Neural cell (in vitro differentiated cells): ENCODE measurements around the gene IGF1R. TPM values are rescaled to one million over a fixed set of nuclear protein-coding genes. Genes with fewer than 3 reads are reported as not detected.

Source experiments
- H2AFZ ChIP-seq: fragments of 200-600, 300-800 bp; sonication (generic), shearing (Covaris generic); 2 replicates; pipeline ENCODE4 v1.6.0; 2014; ENCODE audit warnings: low read depth, mild to moderate bottlenecking, antibody characterized with exemption, low read length, moderate library complexity
- H3F3A ChIP-seq: fragments of 200-600 bp; shearing (Covaris generic); 2 replicates; pipeline ENCODE4 v1.6.1; 2016; ENCODE audit warnings: mild to moderate bottlenecking, moderate library complexity, mixed read lengths, antibody characterized with exemption, low read length; ENCODE audit not compliant: insufficient read depth, poor library complexity, severe bottlenecking
- H3K27ac ChIP-seq: fragments of 200-600, 300-800 bp; sonication (generic), shearing (Covaris generic); 2 replicates; pipeline ENCODE4 v1.5.1; 2014; ENCODE audit warnings: mild to moderate bottlenecking, low read length, moderate library complexity
- H3K27me3 ChIP-seq: fragments of 300-800, 200-600 bp; sonication (generic), shearing (Covaris generic); 2 replicates; pipeline ENCODE4 v1.6.0; 2014; ENCODE audit warnings: mild to moderate bottlenecking, low read depth, low read length, moderate library complexity; ENCODE audit not compliant: insufficient read depth
- H3K36me3 ChIP-seq: fragments of 300-800, 200-600 bp; sonication (generic), shearing (Covaris generic); 2 replicates; pipeline ENCODE4 v1.5.1; 2014; ENCODE audit warnings: mild to moderate bottlenecking, antibody characterized with exemption, low read length, moderate library complexity; ENCODE audit not compliant: insufficient read depth
- H3K4me2 ChIP-seq: fragments of 300-800, 200-600 bp; sonication (generic), shearing (Covaris generic); 2 replicates; pipeline ENCODE4 v1.6.0; 2014; ENCODE audit warnings: mild to moderate bottlenecking, low read length
- H3K4me3 ChIP-seq: fragments of 300-800, 200-600 bp; sonication (generic), shearing (Covaris generic); 2 replicates; pipeline ENCODE4 v1.5.1; 2014; ENCODE audit warnings: mild to moderate bottlenecking, low read length, moderate library complexity
- H3K79me2 ChIP-seq: fragments of 200-600 bp; shearing (Covaris generic); replicated peaks from 2 replicates; pipeline ENCODE4 v1.6.0; 2014; ENCODE audit warnings: mild to moderate bottlenecking, low read length, moderate library complexity; ENCODE audit not compliant: insufficient read depth
- H3K9ac ChIP-seq: fragments of 300-800, 200-600 bp; sonication (generic), shearing (Covaris generic); 2 replicates; pipeline ENCODE4 v1.6.1; 2016; ENCODE audit warnings: mild to moderate bottlenecking, low read length, mixed read lengths
- H3K9me2 ChIP-seq: fragments of 200-600 bp; shearing (Covaris generic); 2 replicates; pipeline ENCODE4 v1.6.1; 2016; ENCODE audit warnings: mild to moderate bottlenecking, low read length, mixed read lengths; ENCODE audit not compliant: insufficient read depth
- H3K9me3 ChIP-seq: fragments of 200-600, 300-800 bp; sonication (generic), shearing (Covaris generic); 2 replicates; pipeline ENCODE4 v1.6.1; 2016; ENCODE audit warnings: mild to moderate bottlenecking, mixed run types, low read length, moderate library complexity, mixed read lengths
- H4K20me1 ChIP-seq: fragments of 200-600 bp; shearing (Covaris generic); 2 replicates; pipeline ENCODE4 v1.6.1; 2016; ENCODE audit warnings: mild to moderate bottlenecking, mixed run types; ENCODE audit not compliant: insufficient read depth
- CTCF ChIP-seq: fragments of 450-650 bp; IDR thresholded peaks from 2 replicates; pipeline ENCODE4 v1.5.1; 2014; ENCODE audit warnings: antibody characterized with exemption, mild to moderate bottlenecking, moderate library complexity; ENCODE audit not compliant: poor library complexity, severe bottlenecking
- EP300 ChIP-seq: fragments of 450-650 bp; conservative IDR thresholded peaks from 2 replicates; pipeline ENCODE4 v1.6.1; 2014; ENCODE audit warnings: antibody characterized with exemption, mild to moderate bottlenecking, moderate library complexity; ENCODE audit not compliant: poor library complexity, severe bottlenecking
- EZH2 ChIP-seq: fragments of 200-600, 300-800 bp; shearing (Covaris generic), sonication (generic); IDR thresholded peaks from 2 replicates; pipeline ENCODE4 v1.6.1; 2014; ENCODE audit warnings: antibody characterized with exemption, low read length, borderline replicate concordance, mild to moderate bottlenecking; ENCODE audit not compliant: insufficient read depth, poor library complexity, severe bottlenecking
- MXI1 ChIP-seq: fragments of 450-650 bp; conservative IDR thresholded peaks from 2 replicates; pipeline ENCODE4 v1.6.1; 2014; ENCODE audit warnings: antibody characterized with exemption, mild to moderate bottlenecking; ENCODE audit not compliant: poor library complexity, severe bottlenecking
- POLR2AphosphoS5 ChIP-seq: IDR thresholded peaks from 2 replicates; pipeline ENCODE4 v1.6.1; 2012
- RAD21 ChIP-seq: fragments of 450-650 bp; conservative IDR thresholded peaks from 2 replicates; pipeline ENCODE4 v1.6.1; 2014; ENCODE audit warnings: antibody characterized with exemption, mild to moderate bottlenecking, moderate library complexity
- REST ChIP-seq: IDR thresholded peaks from 2 replicates; pipeline ENCODE4 v1.6.1; 2012; ENCODE audit warnings: borderline replicate concordance
- SMC3 ChIP-seq: fragments of 450-650 bp; conservative IDR thresholded peaks from 2 replicates; pipeline ENCODE4 v1.6.1; 2014; ENCODE audit warnings: antibody characterized with exemption, mild to moderate bottlenecking, moderate library complexity; ENCODE audit not compliant: poor library complexity
- TAF1 ChIP-seq: IDR thresholded peaks from 2 replicates; pipeline ENCODE4 v1.6.1; 2012; ENCODE audit warnings: low read depth
- polyA plus RNA-seq: library from polyadenylated mRNA; depleted of rRNA; stranded (reverse); fragments of >200 nt; gene quantifications from 2 replicates; pipeline ENCODE4 v1.2.3, GENCODE V29; 2014

Gene IGF1R
- polyA plus RNA-seq, 1 donor from 2014 or later, result 10.9 TPM

GRCh38 chr15:98667521-98668179 lies 19.3 kb downstream of the IGF1R start:
- H3K79me2 ChIP-seq, result peaks cover 75% of the 10 kb centered on the region
- no peaks in the 10 kb centered on the region for H3K27me3 ChIP-seq
- no peak overlapping the region for H2AFZ ChIP-seq
- H3K4me3 ChIP-seq, result no peak overlapping the region
- H3K36me3 ChIP-seq, result no peaks in the 10 kb centered on the region
- no peak overlapping the region for H3K27ac ChIP-seq
- TF ChIP-seq CTCF (no peak), EZH2 (no peak), MXI1 (no peak), SMC3 (no peak), EP300 (no peak), TAF1 (no peak), RAD21 (no peak), REST (no peak), POLR2AphosphoS5 (no peak)
- H3K9me3 ChIP-seq, result no peaks in the 10 kb centered on the region
- no peaks in the 10 kb centered on the region for H4K20me1 ChIP-seq
- H3F3A ChIP-seq, result no peaks in the 10 kb centered on the region
- H3K9ac ChIP-seq, result no peak overlapping the region
- H3K9me2 ChIP-seq, result no peaks in the 10 kb centered on the region
- no peak overlapping the region for H3K4me2 ChIP-seq

- H3K27me3 ChIP-seq, result no peaks in the 10 kb centered on the region
- no peaks in the 10 kb centered on the region for H3F3A ChIP-seq
- no peak overlapping the region for H3K9ac ChIP-seq
- H3K9me3 ChIP-seq, result no peaks in the 10 kb centered on the region
- H3K4me2 ChIP-seq, result no peak overlapping the region
- TF ChIP-seq REST, result no peak
- TF ChIP-seq CTCF, result no peak
- no peak for TF ChIP-seq TAF1
- TF ChIP-seq RAD21, result no peak
- TF ChIP-seq SMC3, result no peak
- TF ChIP-seq POLR2AphosphoS5, result no peak
- TF ChIP-seq EP300, result no peak
- no peak for TF ChIP-seq MXI1
- TF ChIP-seq EZH2, result no peak
- H3K4me3 ChIP-seq, result no peak overlapping the region
- H3K27ac ChIP-seq, result no peak overlapping the region
- H4K20me1 ChIP-seq, result no peaks in the 10 kb centered on the region
- no peaks in the 10 kb centered on the region for H3K9me2 ChIP-seq
- no peak overlapping the region for H2AFZ ChIP-seq
- peaks cover 69% of the 10 kb centered on the region for H3K79me2 ChIP-seq
- no peaks in the 10 kb centered on the region for H3K36me3 ChIP-seq
Measured at GRCh38 chr15:98668566-98669308, 20.4 kb downstream of the IGF1R start.
